SK-N-SH (cell line): ENCODE measurements around the gene PALM3. TPM values are rescaled to one million over a fixed set of nuclear protein-coding genes. Genes with fewer than 3 reads are reported as not detected.
A peak's percentile ranks its signal among the peaks of the same experiment; 100 is the strongest.

ENCODE experiments used
- CTCF ChIA-PET: fragments of 300-600, 350-600 bp; formaldehyde crosslinking; extraction: SDS; loops from one replicate; lab custom pipeline; 2021; lab: Yijun Ruan, JAX
- POLR2A ChIA-PET: fragments of 350-600 bp; sonication (Branson Sonifier 250); formaldehyde crosslinking; extraction: SDS; loops from one replicate; lab custom pipeline; 2020; ENCODE audit warnings: antibody characterized with exemption, inconsistent platforms; lab: Yijun Ruan, JAX
- DNase-seq: peaks from one replicate; pipeline ENCODE4 v3.0.0; 2012
- H2AFZ ChIP-seq: fragments of 200-600 bp; sonication (generic); 2 replicates; pipeline ENCODE4 v1.8.1; 2016; ENCODE audit warnings: antibody characterized with exemption, mild to moderate bottlenecking, low read depth
- H3F3A ChIP-seq: fragments of 200-600 bp; sonication (generic); replicated peaks from 2 replicates; pipeline ENCODE3; 2016; ENCODE audit warnings: antibody characterized with exemption, mild to moderate bottlenecking; ENCODE audit not compliant: insufficient read depth
- H3K27ac ChIP-seq, 2 experiments: fragments of 200-500 bp in 1 of 2; fragments of 200-600 bp in 1 of 2; sonication (Bioruptor generic) in 1 of 2; sonication (generic), shearing (Covaris generic) in 1 of 2; 2 replicates each; pipeline versions ENCODE4 v1.5.1 to v1.6.1; 2014 to 2016; ENCODE audit warnings: low read depth in 2 of 2, inconsistent platforms in 1 of 2, low read length in 1 of 2, mild to moderate bottlenecking in 1 of 2, mixed read lengths in 1 of 2
- H3K27me3 ChIP-seq: fragments of 200-600 bp; sonication (generic), shearing (Covaris generic); 2 replicates; pipeline ENCODE4 v1.6.1; 2016; ENCODE audit warnings: mixed run types; ENCODE audit not compliant: insufficient read depth
- H3K36me3 ChIP-seq, 2 experiments: fragments of 200-500 bp in 1 of 2; fragments of 200-600 bp in 1 of 2; sonication (Bioruptor generic) in 1 of 2; sonication (generic) in 1 of 2; replicated peaks in 1 of 2; 2 replicates each; pipeline versions ENCODE3 to v1.5.1; 2014 to 2016; ENCODE audit warnings: low read length in 1 of 2, mild to moderate bottlenecking in 1 of 2; ENCODE audit not compliant: insufficient read depth in 2 of 2, control insufficient read depth in 1 of 2
- H3K4me1 ChIP-seq, 2 experiments: fragments of 200-500 bp in 1 of 2; fragments of 200-600 bp in 1 of 2; sonication (Bioruptor generic) in 1 of 2; sonication (generic), shearing (Covaris generic) in 1 of 2; 2 replicates each; pipeline versions ENCODE4 v1.5.1 to v1.6.1; 2014 to 2016; ENCODE audit warnings: low read depth in 1 of 2, low read length in 1 of 2, mixed run types in 1 of 2; ENCODE audit not compliant: insufficient read depth in 2 of 2, control insufficient read depth in 1 of 2
- H3K4me2 ChIP-seq: fragments of 200-600 bp; sonication (generic), shearing (Covaris generic); 2 replicates; pipeline ENCODE4 v1.6.1; 2017; ENCODE audit warnings: mixed run types
- H3K4me3 ChIP-seq, 2 experiments: fragments of 200-500 bp in 1 of 2; fragments of 200-600 bp in 1 of 2; sonication (Bioruptor generic) in 1 of 2; sonication (generic), shearing (Covaris generic) in 1 of 2; 2 replicates each; pipeline versions ENCODE4 v1.5.1 to v1.8.1; 2014 to 2016; ENCODE audit warnings: low read depth in 2 of 2, inconsistent platforms in 1 of 2, low read length in 1 of 2, mild to moderate bottlenecking in 1 of 2, mixed read lengths in 1 of 2, moderate library complexity in 1 of 2
- H3K79me2 ChIP-seq: fragments of 200-600 bp; sonication (generic); 2 replicates; pipeline ENCODE4 v1.8.1; 2017; ENCODE audit warnings: mild to moderate bottlenecking; ENCODE audit not compliant: insufficient read depth
- H3K9ac ChIP-seq: fragments of 200-600 bp; sonication (generic); 2 replicates; pipeline ENCODE4 v1.6.1; 2017; ENCODE audit warnings: mixed run types
- H3K9me2 ChIP-seq: fragments of 200-600 bp; sonication (generic); 2 replicates; pipeline ENCODE4 v1.6.1; 2017; ENCODE audit warnings: mixed run types
- H3K9me3 ChIP-seq: fragments of 200-600 bp; sonication (generic); 2 replicates; pipeline ENCODE4 v1.6.1; 2017; ENCODE audit warnings: mixed run types, mild to moderate bottlenecking, moderate library complexity
- H4K20me1 ChIP-seq: fragments of 200-600 bp; sonication (generic); 2 replicates; pipeline ENCODE4 v1.6.1; 2017; ENCODE audit warnings: mild to moderate bottlenecking, mixed run types; ENCODE audit not compliant: insufficient read depth
- CHD2 ChIP-seq: fragments of 150-350 bp; IDR thresholded peaks from 2 replicates; pipeline ENCODE4 v1.6.1; 2018; ENCODE audit warnings: low read length; ENCODE audit not compliant: partially characterized antibody
- CTCF ChIP-seq: fragments of 200-600 bp; sonication (generic); IDR thresholded peaks from 2 replicates; pipeline ENCODE4 v1.6.1; 2017; ENCODE audit warnings: antibody characterized with exemption, mild to moderate bottlenecking, moderate library complexity
- ELF1 ChIP-seq: IDR thresholded peaks from 2 replicates; pipeline ENCODE4 v1.4.0; 2012
- EZH2phosphoT487 ChIP-seq: fragments of 200-600 bp; sonication (generic); IDR thresholded peaks from 2 replicates; pipeline ENCODE4 v1.6.1; 2017; ENCODE audit warnings: low read depth, mixed run types, mild to moderate bottlenecking, antibody characterized with exemption, moderate library complexity, borderline replicate concordance
- FOSL2 ChIP-seq: IDR thresholded peaks from 2 replicates; pipeline ENCODE4 v1.4.0; 2012; ENCODE audit warnings: low read depth, mild to moderate bottlenecking, moderate library complexity, borderline replicate concordance
- GABPA ChIP-seq: IDR thresholded peaks from 2 replicates; pipeline ENCODE4 v1.4.0; 2012; ENCODE audit warnings: low read depth, mild to moderate bottlenecking
- MAX ChIP-seq: IDR thresholded peaks from 2 replicates; pipeline ENCODE4 v1.4.0; 2012; ENCODE audit warnings: low read depth
- MEF2A ChIP-seq: IDR thresholded peaks from 2 replicates; pipeline ENCODE4 v1.4.0; 2012; ENCODE audit warnings: low read depth, borderline replicate concordance
- MXI1 ChIP-seq: IDR thresholded peaks from 2 replicates; pipeline ENCODE4 v1.6.1; 2012; ENCODE audit warnings: mild to moderate bottlenecking, low read depth, low read length, improper control_type of control experiment
- NFIC ChIP-seq: IDR thresholded peaks from 2 replicates; pipeline ENCODE4 v1.4.0; 2012; ENCODE audit warnings: borderline replicate concordance
- NRF1 ChIP-seq: IDR thresholded peaks from 2 replicates; pipeline ENCODE4 v1.6.1; 2012; ENCODE audit warnings: low read depth, mild to moderate bottlenecking, low read length
- RCOR1 ChIP-seq: fragments of 150-350 bp; IDR thresholded peaks from 2 replicates; pipeline ENCODE4 v1.6.1; 2017; ENCODE audit warnings: antibody characterized with exemption, low read length
- RFX5 ChIP-seq: IDR thresholded peaks from 2 replicates; pipeline ENCODE4 v1.6.1; 2012; ENCODE audit warnings: mild to moderate bottlenecking, improper control_type of control experiment, low read length
- TAF1 ChIP-seq: IDR thresholded peaks from 2 replicates; pipeline ENCODE4 v1.6.1; 2012; ENCODE audit warnings: low read depth, mild to moderate bottlenecking, low read length, moderate library complexity, borderline replicate concordance
- TCF12 ChIP-seq: IDR thresholded peaks from 2 replicates; pipeline ENCODE4 v1.4.0; 2012
- TEAD4 ChIP-seq: IDR thresholded peaks from 2 replicates; pipeline ENCODE4 v1.4.0; 2012; ENCODE audit warnings: mild to moderate bottlenecking, borderline replicate concordance; ENCODE audit not compliant: insufficient read depth
- YY1 ChIP-seq: IDR thresholded peaks from 2 replicates; pipeline ENCODE4 v1.4.0; 2012; ENCODE audit warnings: low read depth, mild to moderate bottlenecking
- ZBTB33 ChIP-seq: IDR thresholded peaks from 2 replicates; pipeline ENCODE4 v1.4.0; 2012; ENCODE audit warnings: low read depth, borderline replicate concordance
- WGBS: methylation state at CpG from one replicate; pipeline ENCODE4 v1.1.6; 2017; ENCODE audit warnings: low lambda C conversion rate; 5-methylcytosine and 5-hydroxymethylcytosine counted together
- polyA plus RNA-seq, 3 experiments: library from polyadenylated mRNA; depleted of rRNA; stranded (reverse); fragments of >200 nt; gene quantifications; 2 replicates each; pipeline ENCODE4 v1.2.3, GENCODE V29; 2012

The PALM3 gene
- polyA plus RNA-seq, 1 of the 3 experiments (the other 2 are of a cell fraction) = 5.5 TPM

- TF ChIP-seq CHD2 = no peak
- no peak for TF ChIP-seq MEF2A
- no peak for TF ChIP-seq YY1
- peak; percentile 38 for TF ChIP-seq CTCF
- TF ChIP-seq RCOR1 = no peak
- TF ChIP-seq MAX = no peak
- no peak for TF ChIP-seq EZH2phosphoT487
- no peak for TF ChIP-seq TCF12
Observed at GRCh38 chr19:14073261-14073924, 11.5 kb upstream of the PALM3 start (continued).

GRCh38 chr19:14072535-14073260 is 10.8 kb upstream of the PALM3 start, which contains the start of gene MISP3:
MISP3 (plus strand) TSS chr19:14072786; CDS start chr19:14073310, 524 bp downstream.
- no peak for TF ChIP-seq TAF1
- no peak for TF ChIP-seq NRF1
- no peak for TF ChIP-seq FOSL2
- TF ChIP-seq GABPA = no peak
- no peak for TF ChIP-seq YY1
- no peak for TF ChIP-seq NFIC
- no peak for TF ChIP-seq CHD2
- no peak for TF ChIP-seq ELF1
- no peak for TF ChIP-seq TCF12
- no peak for TF ChIP-seq MAX
- TF ChIP-seq TEAD4 = no peak
- TF ChIP-seq ZBTB33 = no peak
- TF ChIP-seq EZH2phosphoT487 = no peak
- TF ChIP-seq RFX5 = no peak
- no peak for TF ChIP-seq MXI1
- Histone ChIP-seq H3K36me3 (no peaks in the 10 kb centered on the region), H3K4me3 (peak within 1 kb of the TSS; percentile 60 to 85), H3K9me3 (no peaks in the 10 kb centered on the region), H3K4me2 (peak within 1 kb of the TSS; percentile 93), H3K27ac (peak within 1 kb of the TSS; percentile 24 to 50; a peak in 3 of 4 replicates), H3K9me2 (no peaks in the 10 kb centered on the region), H3F3A (no peaks in the 10 kb centered on the region), H3K79me2 (no peaks in the 10 kb centered on the region), H4K20me1 (no peaks in the 10 kb centered on the region), H2AFZ (peak within 1 kb of the TSS; percentile 99; the same call in 1 of the 2 replicates), H3K27me3 (no peaks in the 10 kb centered on the region), H3K9ac (peak within 1 kb of the TSS; percentile 70), H3K4me1 (peaks cover 0 to 14% of the 10 kb centered on the region in 2 experiments; a peak in 1 of 4 replicates)
- ChIA-PET POLR2A (interaction anchor here (0.5 to 1.6 kb wide), 5 partner anchors 9 to 191 kb away, joined by 3 to 6 read pairs (median 3); no protein-coding TSS in a partner anchor), CTCF (interaction anchor here (0.6 to 6.7 kb wide), 50 partner anchors 8 to 801 kb away, joined by 3 to 146 read pairs (median 5); partner anchors contain the start of genes ADGRE5, BRME1, C19orf67 and CC2D1A)
- no CpG with 5 or more reads among the region's 51 CpGs for WGBS
- peak; percentile 46 for DNase-seq
